Spinal cord (tissue), 4 donors: ENCODE data around the gene WDR62. TPM values are rescaled to one million over a fixed set of nuclear protein-coding genes. Genes with fewer than 3 reads are reported as not detected.

ENCODE experiments used
- polyA plus RNA-seq, 2 donors: library from polyadenylated mRNA; unstranded; fragments of 120-200 nt; gene quantifications; one replicate each; pipeline ENCODE4 v1.2.1, GENCODE V29; 2013; ENCODE audit not compliant: insufficient read length in 2 of 2
- total RNA-seq, 2 donors: library from RNA; depleted of rRNA in 1 of 2; stranded (reverse); fragments of 120-200 nt in 1 of 2; fragments of >200 nt in 1 of 2; gene quantifications; one replicate each; pipeline versions ENCODE4 v1.2.3 to v1.2.4, GENCODE V29; 2013 to 2014

Gene WDR62
- total and polyA plus RNA-seq, 4 donors: 2.1 to 6.6 (median 4.0) TPM

Other genes with a start within 250 kb of the WDR62 start
- under 1 TPM in 1 of 2 donors, not detected in 1; 0.10 TPM for gene PRODH2, start 242.1 kb upstream of the WDR62 start, total RNA-seq
- gene PRODH2, start 242.1 kb upstream of the WDR62 start, polyA plus RNA-seq: under 1 TPM; 0.27 to 0.32 TPM
- gene NPHS1, start 202.4 kb upstream of the WDR62 start, total RNA-seq: under 1 TPM; 0.30 to 0.44 TPM
- gene NPHS1, start 202.4 kb upstream of the WDR62 start, polyA plus RNA-seq: 1 to 10 TPM; 1.9 to 2.1 TPM
- gene KIRREL2, start 198.0 kb upstream of the WDR62 start, total RNA-seq: 1 to 10 TPM; 1.1 to 1.9 TPM
- gene KIRREL2, start 198.0 kb upstream of the WDR62 start, polyA plus RNA-seq: 1 to 10 TPM; 2.8 to 3.5 TPM
- gene APLP1, start 186.3 kb upstream of the WDR62 start, total RNA-seq: 100 to 1,000 TPM; 205 to 237 TPM
- 1,000 to 10,000 TPM; 1,021 to 1,097 TPM for gene APLP1, start 186.3 kb upstream of the WDR62 start, polyA plus RNA-seq
- gene NFKBID, start 154.4 kb upstream of the WDR62 start, total RNA-seq: 1 to 10 TPM; 6.4 to 6.8 TPM
- 10 to 100 TPM in 1 of 2 donors, 1 to 10 TPM in 1; 4.9 to 10.6 TPM for gene NFKBID, start 154.4 kb upstream of the WDR62 start, polyA plus RNA-seq
- gene HCST, start 152.4 kb upstream of the WDR62 start, total RNA-seq: 1 to 10 TPM; 1.9 to 3.5 TPM
- 1 to 10 TPM; 3.7 to 4.0 TPM for gene HCST, start 152.4 kb upstream of the WDR62 start, polyA plus RNA-seq
- gene TYROBP, start 146.6 kb upstream of the WDR62 start, total RNA-seq: 10 to 100 TPM; 14.1 to 34.1 TPM
- 10 to 100 TPM; 25.8 to 32.4 TPM for gene TYROBP, start 146.6 kb upstream of the WDR62 start, polyA plus RNA-seq
- 1 to 10 TPM; 5.5 to 6.6 TPM for gene LRFN3, start 118.5 kb upstream of the WDR62 start, total RNA-seq
- 10 to 100 TPM; 45.0 to 47.8 TPM for gene LRFN3, start 118.5 kb upstream of the WDR62 start, polyA plus RNA-seq
- 10 to 100 TPM; 11.4 to 27.5 TPM for gene SDHAF1, start 59.7 kb upstream of the WDR62 start, total RNA-seq
- gene SDHAF1, start 59.7 kb upstream of the WDR62 start, polyA plus RNA-seq: 10 to 100 TPM; 25.3 to 27.3 TPM
- 1 to 10 TPM in 1 of 2 donors, under 1 TPM in 1; 0.79 to 1.4 TPM for gene SYNE4, start 46.1 kb upstream of the WDR62 start, total RNA-seq
- 1 to 10 TPM; 6.8 to 7.1 TPM for gene SYNE4, start 46.1 kb upstream of the WDR62 start, polyA plus RNA-seq
- gene ALKBH6, start 40.7 kb upstream of the WDR62 start, total RNA-seq: 10 to 100 TPM; 12.6 to 14.3 TPM
- 10 to 100 TPM; 22.5 to 29.2 TPM for gene ALKBH6, start 40.7 kb upstream of the WDR62 start, polyA plus RNA-seq
- 10 to 100 TPM; 25.2 to 53.4 TPM for gene CLIP3, start 22.0 kb upstream of the WDR62 start, total RNA-seq
- gene CLIP3, start 22.0 kb upstream of the WDR62 start, polyA plus RNA-seq: 100 to 1,000 TPM; 294 to 331 TPM
- 1 to 10 TPM; 3.1 to 6.6 TPM for gene THAP8, start 612 bp upstream of the WDR62 start, total RNA-seq
- gene THAP8, start 612 bp upstream of the WDR62 start, polyA plus RNA-seq: 10 to 100 TPM; 16.9 to 17.1 TPM
- not detected for gene OVOL3, start 56.2 kb downstream of the WDR62 start, total RNA-seq
- gene OVOL3, start 56.2 kb downstream of the WDR62 start, polyA plus RNA-seq: under 1 TPM in 1 of 2 donors, not detected in 1; 0.56 TPM
- gene POLR2I, start 60.0 kb downstream of the WDR62 start, total RNA-seq: 100 to 1,000 TPM in 1 of 2 donors, 10 to 100 TPM in 1; 68.3 to 130 TPM
- gene POLR2I, start 60.0 kb downstream of the WDR62 start, polyA plus RNA-seq: 100 to 1,000 TPM; 104 to 113 TPM
- gene TBCB, start 60.6 kb downstream of the WDR62 start, total RNA-seq: 100 to 1,000 TPM; 184 to 278 TPM
- 100 to 1,000 TPM; 336 to 343 TPM for gene TBCB, start 60.6 kb downstream of the WDR62 start, polyA plus RNA-seq
- gene CAPNS1, start 85.2 kb downstream of the WDR62 start, total RNA-seq: 100 to 1,000 TPM; 200 to 421 TPM
- gene CAPNS1, start 85.2 kb downstream of the WDR62 start, polyA plus RNA-seq: 100 to 1,000 TPM; 486 to 515 TPM
- gene COX7A1, start 97.5 kb downstream of the WDR62 start, total RNA-seq: 10 to 100 TPM in 1 of 2 donors, 1 to 10 TPM in 1; 5.8 to 20.5 TPM
- gene COX7A1, start 97.5 kb downstream of the WDR62 start, polyA plus RNA-seq: 10 to 100 TPM in 1 of 2 donors, 1 to 10 TPM in 1; 9.7 to 22.2 TPM
- 10 to 100 TPM; 12.1 to 12.9 TPM for gene ZNF565, start 159.8 kb downstream of the WDR62 start, total RNA-seq
- 10 to 100 TPM in 1 of 2 donors, 1 to 10 TPM in 1; 9.7 to 11.0 TPM for gene ZNF565, start 159.8 kb downstream of the WDR62 start, polyA plus RNA-seq
- 10 to 100 TPM; 86.3 to 93.2 TPM for gene ZNF146, start 160.2 kb downstream of the WDR62 start, total RNA-seq
- 10 to 100 TPM; 64.1 to 81.3 TPM for gene ZNF146, start 160.2 kb downstream of the WDR62 start, polyA plus RNA-seq